IMR-90 (cell line): ENCODE data around the gene PLCG2. TPM values are rescaled to one million over a fixed set of nuclear protein-coding genes. Genes with fewer than 3 reads are reported as not detected.

ENCODE experiments used
- ATAC-seq: fragments of 200-7000 bp; cut with Tn5 transposase; 2 replicates; pipeline ENCODE4 v1.9.1; 2020; ENCODE audit warnings: low read depth, mild to moderate bottlenecking, moderate library complexity
- BruUV-seq: library from RNA; stranded (reverse); fragments of 400-500 nt; replicated peaks from 2 replicates; lab custom pipeline; 2021; lab: Mats Ljungman, UMichigan
- CTCF ChIA-PET: fragments of 300-600 bp; formaldehyde crosslinking; extraction: SDS; loops from one replicate; lab custom pipeline; 2021; ENCODE audit warnings: antibody characterized with exemption; lab: Yijun Ruan, JAX
- POLR2A ChIA-PET: fragments of 300-600 bp; sonication (Branson Sonifier 250); formaldehyde crosslinking; loops from one replicate; lab custom pipeline; 2022; ENCODE audit warnings: antibody characterized with exemption; ENCODE audit not compliant: unreplicated experiment; lab: Charles Lee
- DNase-seq: peaks from one replicate; pipeline ENCODE4 v3.0.0; 2013
- H2AFZ ChIP-seq: replicated peaks from 2 replicates; pipeline ENCODE3; 2013; ENCODE audit warnings: low read length, mild to moderate bottlenecking; ENCODE audit not compliant: poor library complexity
- H2AK5ac ChIP-seq: 2 replicates; pipeline ENCODE4 v1.6.1; 2013; ENCODE audit warnings: low read depth, low read length, inconsistent platforms
- H2AK9ac ChIP-seq: replicated peaks from 2 replicates; pipeline ENCODE3; 2013; ENCODE audit warnings: mild to moderate bottlenecking, low read depth, low read length, moderate library complexity; ENCODE audit not compliant: poor library complexity
- H2BK120ac ChIP-seq: 2 replicates; pipeline ENCODE4 v1.6.1; 2013; ENCODE audit warnings: low read depth, low read length, inconsistent platforms
- H2BK15ac ChIP-seq: 3 replicates; pipeline ENCODE4 v1.6.1; 2013; ENCODE audit warnings: low read depth, low read length, inconsistent platforms
- H2BK20ac ChIP-seq: 2 replicates; pipeline ENCODE4 v1.6.1; 2013; ENCODE audit warnings: low read depth, mild to moderate bottlenecking, inconsistent platforms, low read length, moderate library complexity
- H2BK5ac ChIP-seq: 2 replicates; pipeline ENCODE4 v1.6.1; 2013; ENCODE audit warnings: mild to moderate bottlenecking, low read depth, low read length, inconsistent platforms; ENCODE audit not compliant: poor library complexity, severe bottlenecking
- H3K14ac ChIP-seq: replicated peaks from 2 replicates; pipeline ENCODE4 v1.6.1; 2013; ENCODE audit warnings: low read depth, low read length, inconsistent platforms
- H3K18ac ChIP-seq: 2 replicates; pipeline ENCODE4 v1.6.1; 2013; ENCODE audit warnings: low read depth, low read length, control low read depth
- H3K23ac ChIP-seq: 2 replicates; pipeline ENCODE4 v1.6.1; 2013; ENCODE audit warnings: low read depth, low read length, inconsistent platforms
- H3K27ac ChIP-seq: 2 replicates; pipeline ENCODE4 v1.5.1; 2013; ENCODE audit warnings: mild to moderate bottlenecking, control low read depth, low read length; ENCODE audit not compliant: insufficient read depth
- H3K27me3 ChIP-seq: 2 replicates; pipeline ENCODE4 v1.6.1; 2013; ENCODE audit warnings: low read length; ENCODE audit not compliant: control insufficient read depth, insufficient read depth
- H3K36me3 ChIP-seq: 2 replicates; pipeline ENCODE4 v1.6.1; 2013; ENCODE audit warnings: low read length, mixed read lengths; ENCODE audit not compliant: control insufficient read depth, insufficient read depth
- H3K4ac ChIP-seq: 2 replicates; pipeline ENCODE4 v1.6.1; 2013; ENCODE audit warnings: low read depth, low read length, inconsistent platforms
- H3K4me1 ChIP-seq: 2 replicates; pipeline ENCODE4 v1.6.1; 2013; ENCODE audit warnings: low read length, mixed read lengths; ENCODE audit not compliant: control insufficient read depth, insufficient read depth
- H3K4me2 ChIP-seq: 2 replicates; pipeline ENCODE4 v1.6.1; 2013; ENCODE audit warnings: low read depth, mild to moderate bottlenecking, control low read depth, low read length, moderate library complexity
- H3K4me3 ChIP-seq: 2 replicates; pipeline ENCODE4 v1.5.1; 2013; ENCODE audit warnings: low read depth, mild to moderate bottlenecking, control low read depth, low read length, moderate library complexity; ENCODE audit not compliant: insufficient read depth
- H3K56ac ChIP-seq: 2 replicates; pipeline ENCODE4 v1.6.1; 2013; ENCODE audit warnings: low read length, inconsistent platforms; ENCODE audit not compliant: insufficient read depth; ENCODE audit errors: extremely low read depth
- H3K79me1 ChIP-seq, 2 experiments: 2 replicates each; pipeline ENCODE4 v1.6.1; 2013; ENCODE audit warnings: low read length in 2 of 2, inconsistent platforms in 1 of 2, low read depth in 1 of 2
- H3K9ac ChIP-seq: 2 replicates; pipeline ENCODE4 v1.6.1; 2013; ENCODE audit warnings: low read depth, low read length, control low read depth
- H3K9me1 ChIP-seq: 2 replicates; pipeline ENCODE4 v1.6.1; 2013; ENCODE audit warnings: low read length, inconsistent platforms; ENCODE audit not compliant: insufficient read depth
- H3K9me3 ChIP-seq: 2 replicates; pipeline ENCODE4 v1.6.1; 2013; ENCODE audit warnings: low read length; ENCODE audit not compliant: control insufficient read depth, insufficient read depth
- H4K20me1 ChIP-seq: 2 replicates; pipeline ENCODE4 v1.6.1; 2013; ENCODE audit warnings: low read length, inconsistent platforms; ENCODE audit not compliant: insufficient read depth
- H4K5ac ChIP-seq: 2 replicates; pipeline ENCODE4 v1.6.1; 2013; ENCODE audit warnings: mild to moderate bottlenecking, low read depth, low read length, control low read depth
- H4K8ac ChIP-seq, 2 experiments: 2 replicates each; pipeline ENCODE4 v1.6.1; 2013; ENCODE audit warnings: low read depth in 2 of 2, low read length in 2 of 2, control low read depth in 1 of 2, inconsistent platforms in 1 of 2
- H4K91ac ChIP-seq: 2 replicates; pipeline ENCODE4 v1.6.1; 2013; ENCODE audit warnings: low read depth, low read length, inconsistent platforms; ENCODE audit not compliant: insufficient read depth
- CEBPB ChIP-seq: IDR thresholded peaks from 2 replicates; pipeline ENCODE4 v1.6.1; 2012; ENCODE audit warnings: low read depth, low read length, improper control_type of control experiment
- FOS ChIP-seq: fragments of 150-350 bp; IDR thresholded peaks from 2 replicates; pipeline ENCODE4 v1.6.1; 2016; ENCODE audit warnings: low read depth, low read length
- RCOR1 ChIP-seq: IDR thresholded peaks from 2 replicates; pipeline ENCODE4 v1.6.1; 2012; ENCODE audit warnings: mild to moderate bottlenecking, low read length, improper control_type of control experiment; ENCODE audit not compliant: insufficient replicate concordance
- WGBS, 2 experiments: methylation state at CpG; one replicate each; pipeline versions ENCODE4 v1.1.5 to v1.1.7; 2013; ENCODE audit warnings: missing lambda C conversion rate in 2 of 2; ENCODE audit not compliant: insufficient read length in 1 of 2; ENCODE audit errors: extremely low coverage in 2 of 2; 5-methylcytosine and 5-hydroxymethylcytosine counted together
- dilution Hi-C: fragments of 300-500 bp; cut with HindIII; formaldehyde crosslinking; loops from one replicate; pipeline ENCODE4 v1.14.3; 2018; ENCODE audit warnings: low sequenced_read_pairs; ENCODE audit not compliant: unreplicated experiment
- in situ Hi-C: fragments of 300-500 bp; cut with MboI; formaldehyde crosslinking; loops from 3 replicates; pipeline ENCODE4 v1.14.3; 2019; ENCODE audit warnings: low sequenced_read_pairs, inconsistent platforms, mixed read lengths
- intact Hi-C: fragments of 100-400 bp; cut with micrococcal nuclease; formaldehyde crosslinking; loops from 2 replicates; pipeline ENCODE4 v1.10.0; 2022
- polyA plus RNA-seq, 3 experiments: library from polyadenylated mRNA; depleted of rRNA; stranded (reverse); fragments of >200 nt; gene quantifications; 2 replicates each; pipeline ENCODE4 v1.2.3, GENCODE V29; 2012; ENCODE audit warnings: low replicate concordance in 1 of 3
- total RNA-seq: library from RNA; depleted of rRNA; stranded (reverse); fragments of >200 nt; gene quantifications from 2 replicates; pipeline ENCODE4 v1.2.3, GENCODE V29; 2012
- TF ChIP-seq, protein P1 (sequence below): conservative IDR thresholded peaks from 2 replicates; pipeline ENCODE4 v1.5.1; 2012; ENCODE audit warnings: mild to moderate bottlenecking, low read depth, low read length, improper control_type of control experiment

PLCG2 gene
- total and polyA plus RNA-seq, 2 of the 4 experiments (the other 2 are of a cell fraction), result 0.14 to 0.18 TPM

DNA sequence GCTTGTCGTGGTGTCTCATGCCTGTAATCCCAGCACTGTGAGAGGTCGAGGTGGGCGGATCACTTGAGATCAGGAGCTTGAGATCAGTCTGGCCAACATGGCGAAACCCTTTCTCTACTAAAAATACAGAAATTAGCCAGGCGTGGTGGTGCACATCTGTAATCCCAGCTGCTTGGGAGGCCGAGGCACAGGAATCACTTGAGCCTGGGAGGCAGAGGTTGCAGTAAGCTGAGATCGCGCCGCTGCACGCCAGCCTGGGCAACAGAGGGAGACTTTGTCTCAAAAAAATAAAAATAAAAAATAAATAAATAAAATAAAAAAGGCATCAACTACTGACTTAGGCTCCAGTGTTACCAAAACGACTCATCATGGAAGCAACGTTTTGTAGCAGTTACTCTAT, 115.5 kb downstream of the PLCG2 start:
- intact Hi-C loops, result loop anchor here (10.0 kb wide), 1 partner anchor 60 kb away; no protein-coding TSS in a partner anchor
- dilution Hi-C loops, result no loop called here
- no peak overlapping the region for H3K27ac ChIP-seq
- H3K36me3 ChIP-seq, result no peaks in the 10 kb centered on the region
- in situ Hi-C loops, result no loop called here
- no peak overlapping the region for H4K5ac ChIP-seq
- no peak overlapping the region for H2BK5ac ChIP-seq
- H3K14ac ChIP-seq, result no peak overlapping the region
- BruUV-seq, result no TSS peak
- H2BK120ac ChIP-seq, result no peak overlapping the region
- WGBS, 2 experiments, result no CpG with 5 or more reads among the region's 12 CpGs
- no peak overlapping the region for H2BK20ac ChIP-seq
- H3K9me1 ChIP-seq, result no peaks in the 10 kb centered on the region
- ATAC-seq (no peak), DNase-seq (no peak)
- no peak overlapping the region for H4K91ac ChIP-seq
- ChIA-PET CTCF (no interaction called here), POLR2A (no interaction called here)
- no peak overlapping the region for H3K56ac ChIP-seq
- H2BK15ac ChIP-seq, result no peak overlapping the region
- H3K4me1 ChIP-seq, result no peaks in the 10 kb centered on the region
- no peak for TF ChIP-seq FOS
- no peak for TF ChIP-seq RCOR1
- TF ChIP-seq CEBPB, result no peak
- TF ChIP-seq, protein P1, sequence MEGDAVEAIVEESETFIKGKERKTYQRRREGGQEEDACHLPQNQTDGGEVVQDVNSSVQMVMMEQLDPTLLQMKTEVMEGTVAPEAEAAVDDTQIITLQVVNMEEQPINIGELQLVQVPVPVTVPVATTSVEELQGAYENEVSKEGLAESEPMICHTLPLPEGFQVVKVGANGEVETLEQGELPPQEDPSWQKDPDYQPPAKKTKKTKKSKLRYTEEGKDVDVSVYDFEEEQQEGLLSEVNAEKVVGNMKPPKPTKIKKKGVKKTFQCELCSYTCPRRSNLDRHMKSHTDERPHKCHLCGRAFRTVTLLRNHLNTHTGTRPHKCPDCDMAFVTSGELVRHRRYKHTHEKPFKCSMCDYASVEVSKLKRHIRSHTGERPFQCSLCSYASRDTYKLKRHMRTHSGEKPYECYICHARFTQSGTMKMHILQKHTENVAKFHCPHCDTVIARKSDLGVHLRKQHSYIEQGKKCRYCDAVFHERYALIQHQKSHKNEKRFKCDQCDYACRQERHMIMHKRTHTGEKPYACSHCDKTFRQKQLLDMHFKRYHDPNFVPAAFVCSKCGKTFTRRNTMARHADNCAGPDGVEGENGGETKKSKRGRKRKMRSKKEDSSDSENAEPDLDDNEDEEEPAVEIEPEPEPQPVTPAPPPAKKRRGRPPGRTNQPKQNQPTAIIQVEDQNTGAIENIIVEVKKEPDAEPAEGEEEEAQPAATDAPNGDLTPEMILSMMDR, result no peak
- H3K27me3 ChIP-seq, result peaks cover 4% of the 10 kb centered on the region
- no peak overlapping the region for H3K9ac ChIP-seq
- H3K79me1 ChIP-seq, result no peaks in the 10 kb centered on the region
- no peak overlapping the region for H3K23ac ChIP-seq
- H2AK9ac ChIP-seq, result no peak overlapping the region
- no peak overlapping the region for H3K4me2 ChIP-seq
- no peak overlapping the region for H4K8ac ChIP-seq
- no peak overlapping the region for H3K18ac ChIP-seq
- no peak overlapping the region for H3K4me3 ChIP-seq
- H2AK5ac ChIP-seq, result no peak overlapping the region
- no peaks in the 10 kb centered on the region for H3K9me3 ChIP-seq
- no peak overlapping the region for H3K4ac ChIP-seq
- H4K20me1 ChIP-seq, result no peaks in the 10 kb centered on the region
- no peak overlapping the region for H2AFZ ChIP-seq
